HG03196 (cell line): ENCODE results near the gene ZNF512B.

ENCODE experiments used
- ATAC-seq: cut with Tn5 transposase; IDR thresholded peaks from one replicate; pipeline ENCODE4 v1.9.1; 2021; ENCODE audit not compliant: unreplicated experiment

Gene ZNF512B

GRCh38 chr20:63951398-63952209, 18.1 kb downstream of the ZNF512B start:
- no peak for ATAC-seq

DNA sequence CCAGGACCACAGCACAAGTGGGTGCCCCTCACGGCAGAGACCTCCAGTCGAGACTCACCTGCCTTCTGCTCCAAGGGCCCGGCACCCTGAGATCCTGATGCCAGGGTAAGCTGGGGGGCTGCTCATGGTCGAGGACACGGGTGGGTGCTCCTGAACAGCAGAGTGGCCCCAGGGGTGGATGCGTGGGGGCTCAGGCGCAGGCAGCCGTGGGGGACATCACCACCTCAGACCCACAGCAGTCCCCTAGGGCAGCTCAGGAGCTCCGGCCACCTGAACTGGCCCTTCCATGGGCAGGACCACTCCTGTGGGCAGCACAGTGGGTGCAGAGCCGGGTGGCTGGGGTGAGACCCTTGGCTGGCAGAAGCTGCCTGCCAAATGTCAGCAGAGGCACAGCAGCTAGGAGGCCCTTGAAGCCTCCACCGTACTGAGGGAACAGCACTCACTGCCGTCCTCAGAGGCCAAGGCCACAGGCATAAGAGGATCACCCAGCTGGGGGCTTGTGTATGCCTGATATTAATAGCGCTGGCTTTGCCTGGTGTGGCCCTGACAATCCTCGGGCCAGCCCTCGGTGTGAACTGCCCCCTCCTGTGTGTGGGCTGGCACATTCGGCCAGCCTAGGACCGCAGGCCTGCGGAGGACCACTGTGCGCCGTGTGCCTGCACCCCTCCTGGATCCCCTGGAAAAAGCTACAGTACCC, 18.9 kb downstream of the ZNF512B start:
- ATAC-seq = no peak

DNA sequence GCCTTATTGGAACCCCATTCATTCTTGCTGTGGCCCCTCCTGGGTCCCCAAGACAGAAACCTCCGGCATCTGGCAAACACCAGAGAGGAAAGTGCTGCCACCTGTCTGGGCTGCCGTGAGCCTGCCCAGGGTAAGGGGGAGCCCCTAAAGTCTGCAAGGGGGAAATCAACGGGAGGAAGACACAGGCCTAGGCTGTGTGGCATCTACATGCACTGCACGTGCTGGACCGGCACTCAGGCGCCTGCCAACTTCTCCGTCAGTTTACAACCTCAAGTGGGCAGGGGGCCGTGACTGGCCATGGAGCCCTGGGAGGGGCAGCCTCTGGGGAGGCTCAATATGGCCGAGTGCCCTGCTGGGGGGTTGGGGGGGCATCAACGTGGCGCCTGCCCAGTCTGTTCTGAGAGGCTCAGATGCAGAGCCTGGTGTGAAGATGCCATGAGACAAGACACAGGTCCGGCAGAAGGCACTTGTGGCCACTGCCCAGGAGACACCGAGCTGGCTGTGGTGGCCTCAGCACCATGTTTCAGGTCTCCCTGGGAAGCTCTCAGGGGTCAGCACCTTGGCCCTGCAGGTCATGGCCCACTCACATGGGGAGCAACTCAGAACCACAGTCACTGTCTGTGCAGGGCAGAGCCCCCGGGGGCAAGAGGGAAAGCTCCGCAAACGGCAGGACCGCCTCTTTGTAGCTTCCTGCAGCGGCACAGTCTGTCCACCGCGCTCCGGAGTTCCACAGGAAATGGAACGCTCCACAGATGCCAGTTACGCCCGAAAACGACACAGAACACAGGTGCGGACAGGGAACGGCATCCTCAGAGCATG, 21.9 kb downstream of the ZNF512B start:
- ATAC-seq = no peak

GRCh38 chr20:63946986-63947637, 22.6 kb downstream of the ZNF512B start:
- no peak for ATAC-seq

- no peak for ATAC-seq
Observed at GRCh38 chr20:63945921-63946920, 23.5 kb downstream of the ZNF512B start.

DNA sequence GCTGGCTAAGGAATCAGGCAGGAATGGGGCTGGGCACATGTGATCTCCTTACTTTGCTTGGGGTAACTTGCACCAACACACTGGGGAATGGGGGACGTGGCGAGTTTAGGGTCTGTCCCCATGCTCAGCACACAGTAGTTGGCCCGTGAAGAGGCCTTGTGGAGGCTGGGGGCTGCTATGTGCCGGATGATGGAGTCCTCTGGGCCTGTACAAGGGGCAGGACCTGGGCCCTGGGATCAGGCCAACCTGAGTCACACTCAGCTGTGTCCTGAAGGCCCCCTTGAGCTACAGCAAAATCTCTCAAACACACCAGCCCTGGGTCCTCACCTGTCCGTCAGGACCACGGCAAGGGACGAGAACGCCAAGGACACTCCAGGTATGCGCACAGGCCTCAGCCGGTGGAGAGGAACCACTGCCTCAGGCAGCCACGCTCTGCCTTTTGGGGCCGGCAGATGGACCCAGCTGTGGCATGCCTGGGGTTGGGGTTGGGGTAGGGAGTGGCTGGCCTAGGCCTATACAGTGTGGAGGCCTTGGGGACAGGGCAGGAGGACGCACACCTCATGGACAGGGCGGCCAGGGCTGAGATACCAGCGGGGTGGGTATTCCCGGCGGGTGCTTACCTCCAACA, 24.6 kb downstream of the ZNF512B start:
- ATAC-seq = no peak

DNA sequence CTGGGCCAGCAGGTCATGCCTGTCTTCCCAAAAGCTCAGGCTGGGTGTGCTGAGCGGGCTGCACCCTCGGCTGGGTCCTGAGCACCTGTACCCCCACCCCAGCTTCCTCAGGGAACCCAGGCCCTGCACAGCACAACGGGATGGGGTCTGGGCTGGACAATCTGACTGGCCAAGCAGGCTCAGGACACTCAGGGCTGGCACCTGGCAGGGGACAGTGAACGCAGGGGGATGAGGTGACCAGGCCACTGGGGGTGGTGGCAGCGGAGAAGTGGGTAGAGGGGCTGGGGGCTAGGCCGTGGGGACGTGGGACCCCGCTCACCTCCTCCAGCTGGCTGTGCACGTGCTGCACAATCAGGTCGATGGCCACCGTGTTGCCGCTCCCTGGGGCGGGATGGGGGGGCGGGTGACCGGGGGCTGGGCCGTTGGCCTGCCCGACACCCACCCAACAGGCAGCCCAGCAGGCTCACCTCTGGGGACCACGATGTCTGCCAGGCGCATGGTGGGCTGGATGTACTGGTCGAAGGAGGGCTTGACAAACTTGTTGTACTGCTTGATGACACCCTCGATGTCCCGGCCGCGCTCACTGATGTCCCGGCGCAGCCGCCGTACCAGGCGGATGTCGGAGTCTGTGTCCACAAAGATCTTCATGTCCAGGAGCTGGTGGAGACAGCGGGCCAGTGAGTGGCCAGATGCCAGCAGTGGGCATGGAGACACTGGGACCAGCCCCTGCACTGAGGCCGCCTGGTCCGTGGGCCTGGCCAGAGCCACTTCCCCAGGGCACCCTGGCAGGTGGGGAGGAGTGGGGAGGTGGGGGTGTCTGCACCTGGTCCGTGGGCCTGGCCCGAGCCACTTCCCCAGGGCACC, 25.4 kb downstream of the ZNF512B start:
- ATAC-seq = no peak

DNA sequence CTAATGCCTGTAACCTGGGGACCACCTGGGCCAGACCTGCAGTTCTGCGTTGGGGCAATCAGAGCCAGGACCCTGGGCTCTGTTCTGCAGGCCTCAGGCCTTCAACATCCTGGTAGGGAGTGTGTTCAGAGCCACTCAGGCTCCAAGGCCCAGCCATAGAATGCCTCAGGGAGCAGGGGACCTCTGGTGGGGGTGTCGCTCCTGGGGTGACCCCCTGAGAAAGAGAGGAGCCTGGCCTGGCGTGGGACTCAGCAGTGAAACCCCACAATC, 26.0 kb downstream of the ZNF512B start:
- ATAC-seq = no peak

DNA sequence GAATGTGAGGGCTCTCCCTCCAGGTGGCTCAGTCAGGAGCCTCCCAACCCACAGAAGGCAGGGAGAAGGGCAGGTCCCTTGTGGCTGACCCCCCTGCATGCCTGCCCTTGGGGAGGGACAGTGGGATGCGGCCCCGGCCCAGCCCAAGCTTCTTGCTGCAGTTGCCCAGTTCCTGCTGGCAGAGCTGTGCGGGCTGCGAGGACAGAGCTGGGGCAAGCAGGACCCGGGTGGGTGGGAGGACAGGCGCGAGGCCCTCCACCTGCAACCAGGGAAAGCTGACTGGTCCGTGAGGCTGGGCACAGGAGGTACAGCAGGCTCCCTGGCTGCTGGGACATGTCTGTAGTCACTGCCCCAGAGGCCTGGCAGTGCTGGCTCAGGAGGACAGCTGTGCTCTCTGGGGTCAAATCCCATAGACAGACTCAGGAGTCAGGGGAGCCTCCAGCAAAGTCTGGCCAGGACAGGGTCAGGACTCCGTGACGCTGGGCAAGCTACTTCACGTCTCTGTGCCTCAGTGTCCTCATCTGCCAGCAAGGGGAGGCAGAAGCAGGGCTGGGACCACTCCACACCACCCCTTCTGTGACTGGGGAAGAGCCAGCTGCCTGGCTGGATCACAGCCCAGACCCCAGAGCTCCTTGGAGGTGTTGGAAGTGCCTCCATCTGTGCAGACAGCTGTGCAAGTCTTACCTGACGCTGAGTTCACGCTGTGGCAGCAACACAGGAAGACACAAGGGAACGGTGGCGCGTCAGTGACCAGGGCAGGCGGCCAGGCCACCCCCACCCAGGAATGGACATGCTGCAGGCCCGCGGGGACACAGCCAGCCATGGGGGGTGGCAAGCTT, 26.5 kb downstream of the ZNF512B start:
- no peak for ATAC-seq

GRCh38 chr20:63942250-63942951, 27.3 kb downstream of the ZNF512B start:
- no peak for ATAC-seq

- ATAC-seq = no peak
Observed at GRCh38 chr20:63941282-63942081, 28.2 kb downstream of the ZNF512B start.

DNA sequence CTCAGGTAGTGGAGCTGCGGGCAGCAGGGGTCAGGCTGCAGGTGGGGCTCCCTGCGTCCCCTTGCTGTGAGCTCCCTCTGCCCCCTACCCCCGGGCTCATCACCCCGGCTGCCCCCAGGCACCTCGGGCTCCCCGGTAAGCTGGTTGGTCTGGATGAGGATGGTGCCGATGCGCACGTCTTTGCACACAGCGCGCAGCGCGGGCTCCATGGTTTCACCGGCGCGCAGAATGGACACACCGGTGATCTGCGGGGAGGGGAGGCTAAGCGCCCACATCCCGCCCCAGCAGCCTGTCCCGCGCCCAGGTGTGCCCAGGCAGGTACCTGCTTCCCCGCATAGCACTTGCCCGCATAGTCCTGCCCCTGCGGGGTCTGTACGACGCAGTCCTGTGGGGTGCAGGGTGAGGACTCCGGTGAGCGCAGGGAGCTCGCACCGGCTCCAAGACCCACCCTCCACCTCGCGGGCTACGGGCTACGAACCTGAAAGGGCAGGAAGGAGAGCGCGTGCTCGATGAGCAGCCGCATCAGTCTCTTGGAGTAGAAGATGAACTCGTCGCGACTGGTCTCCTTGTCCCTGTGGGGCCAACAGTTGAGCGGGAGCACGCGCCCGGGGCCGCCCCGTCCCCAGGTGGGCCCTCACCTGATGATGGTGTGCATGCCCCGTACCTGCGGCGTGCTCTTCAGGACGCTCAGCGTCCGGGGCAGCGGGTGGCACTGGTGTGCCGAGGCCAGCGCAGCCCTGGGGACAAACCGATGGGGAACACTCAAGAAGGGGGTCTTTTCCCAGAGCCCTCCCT, 29.1 kb downstream of the ZNF512B start:
- no peak for ATAC-seq

GRCh38 chr20:63940071-63940471, 29.7 kb downstream of the ZNF512B start:
- no peak for ATAC-seq

DNA sequence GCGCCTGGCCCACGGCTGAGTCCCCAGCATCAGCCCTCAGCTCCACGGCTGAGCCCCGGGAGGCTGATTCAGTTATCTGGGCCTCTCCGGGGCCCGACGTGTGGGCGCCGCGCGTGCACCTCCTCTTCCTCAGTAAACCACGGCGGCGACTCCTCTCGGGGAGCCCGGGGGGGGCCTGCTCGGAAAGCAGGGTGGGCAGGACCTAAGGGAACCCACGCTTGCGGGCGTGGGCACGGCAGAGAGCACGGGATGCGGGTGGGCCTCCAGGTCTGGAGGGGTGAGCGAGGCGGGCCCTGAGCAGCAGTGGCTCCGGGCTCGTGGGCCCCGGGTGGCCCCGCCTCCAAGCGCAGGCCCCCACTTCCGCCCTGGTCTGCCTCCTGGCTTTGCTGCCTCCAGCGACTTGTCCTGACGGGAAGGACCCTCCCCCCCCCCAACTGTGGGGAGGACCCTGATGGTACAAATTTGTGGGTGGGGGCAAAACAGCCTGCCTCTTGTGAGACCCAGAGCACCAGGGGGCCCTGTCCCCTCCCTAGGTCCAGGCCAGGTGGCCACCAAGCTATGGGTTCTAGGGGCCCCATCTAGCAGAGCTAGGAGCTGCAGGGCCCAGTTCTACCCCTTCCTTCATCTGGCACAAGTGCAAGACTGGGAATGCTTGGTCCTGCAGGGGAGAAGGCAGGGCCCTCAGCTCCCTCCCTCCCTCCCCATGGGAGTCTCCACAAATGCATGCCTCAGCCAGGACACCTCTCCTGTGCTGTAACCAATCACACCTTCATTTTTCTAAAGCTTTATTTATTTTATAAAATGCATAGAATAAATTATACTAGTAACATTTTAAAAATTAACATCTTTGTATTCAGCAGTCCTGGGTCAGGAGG, 30.4 kb downstream of the ZNF512B start:
- ATAC-seq = no peak

GRCh38 chr20:63937596-63937995, 32.1 kb downstream of the ZNF512B start:
- no peak for ATAC-seq
